PC-9 (cell line): Measurements from ENCODE around the gene CD300H.

ENCODE experiments used
- CTCF ChIP-seq: fragments of 200-600 bp; sonication (generic); conservative IDR thresholded peaks from 2 replicates; pipeline ENCODE4 v1.6.1; 2017; ENCODE audit warnings: mixed run types, antibody characterized with exemption, mild to moderate bottlenecking, moderate library complexity
- EZH2 ChIP-seq: fragments of 200-600 bp; sonication (generic); IDR thresholded peaks from 2 replicates; pipeline ENCODE4 v1.8.0; 2017; ENCODE audit warnings: antibody characterized with exemption, low read depth

- TF ChIP-seq CTCF (no peak), EZH2 (no peak)
Observed at GRCh38 chr17:74574489-74575142, 7.3 kb upstream of the CD300H start.
